DOHH2 (cell line): ENCODE results near the gene HRK.

Source experiments
- H3F3A ChIP-seq: fragments of 200-600 bp; sonication (generic), shearing (Covaris generic); 2 replicates; pipeline ENCODE4 v1.6.0; 2016; ENCODE audit warnings: antibody characterized with exemption, mild to moderate bottlenecking; ENCODE audit not compliant: control insufficient read depth, insufficient read depth
- H3K27ac ChIP-seq: fragments of 200-600 bp; sonication (generic); 2 replicates; pipeline ENCODE4 v1.5.1; 2014; ENCODE audit warnings: low read depth, mild to moderate bottlenecking, low read length, moderate library complexity
- H3K27me3 ChIP-seq: fragments of 200-600 bp; sonication (generic); 2 replicates; pipeline ENCODE4 v1.6.1; 2014; ENCODE audit warnings: mild to moderate bottlenecking, low read length, mixed read lengths; ENCODE audit not compliant: control insufficient read depth
- H3K36me3 ChIP-seq: fragments of 200-600 bp; sonication (generic); 2 replicates; pipeline ENCODE4 v1.6.1; 2014; ENCODE audit warnings: mild to moderate bottlenecking, low read length, moderate library complexity, mixed read lengths; ENCODE audit not compliant: control insufficient read depth
- H3K4me1 ChIP-seq: fragments of 200-600 bp; sonication (generic); 2 replicates; pipeline ENCODE4 v1.6.1; 2014; ENCODE audit warnings: mild to moderate bottlenecking, low read length, mixed read lengths; ENCODE audit not compliant: control insufficient read depth
- H3K4me2 ChIP-seq: fragments of 200-600 bp; sonication (generic); 2 replicates; pipeline ENCODE4 v1.6.0; 2014; ENCODE audit warnings: mild to moderate bottlenecking, low read length, moderate library complexity
- H3K4me3 ChIP-seq: fragments of 200-600 bp; sonication (generic); 2 replicates; pipeline ENCODE4 v1.5.1; 2014; ENCODE audit warnings: mild to moderate bottlenecking, low read length, mixed read lengths
- H3K79me2 ChIP-seq: fragments of 200-600 bp; sonication (generic); 2 replicates; pipeline ENCODE4 v1.6.1; 2014; ENCODE audit warnings: mild to moderate bottlenecking, low read length, mixed read lengths; ENCODE audit not compliant: control insufficient read depth
- H3K9me2 ChIP-seq: fragments of 200-600 bp; sonication (generic); replicated peaks from 2 replicates; pipeline ENCODE4 v1.6.1; 2014; ENCODE audit warnings: mild to moderate bottlenecking, low read length, mixed read lengths; ENCODE audit not compliant: control insufficient read depth
- H3K9me3 ChIP-seq: fragments of 200-600 bp; sonication (generic); 2 replicates; pipeline ENCODE4 v1.6.1; 2014; ENCODE audit warnings: antibody characterized with exemption, low read length, mixed read lengths; ENCODE audit not compliant: control insufficient read depth, insufficient read depth
- H4K20me1 ChIP-seq: fragments of 200-600 bp; sonication (generic); 2 replicates; pipeline ENCODE4 v1.6.0; 2014; ENCODE audit warnings: low read depth, mild to moderate bottlenecking, antibody characterized with exemption, low read length, moderate library complexity; ENCODE audit not compliant: control insufficient read depth, insufficient read depth
- CTCF ChIP-seq: fragments of 200-600 bp; sonication (generic); IDR thresholded peaks from one replicate; pipeline ENCODE4 v1.5.1; 2014; ENCODE audit warnings: antibody characterized with exemption, mild to moderate bottlenecking, low read depth, low read length; ENCODE audit not compliant: poor library complexity, severe bottlenecking
- EZH2phosphoT487 ChIP-seq: fragments of 200-600 bp; sonication (generic); IDR thresholded peaks from 2 replicates; pipeline ENCODE4 v1.6.1; 2017; ENCODE audit warnings: borderline replicate concordance, mild to moderate bottlenecking, antibody characterized with exemption, low read length, moderate library complexity, mixed read lengths

HRK gene

GRCh38 chr12:116838365-116838764 lies 42.9 kb downstream of the HRK start:
- Histone ChIP-seq H3K36me3 (peaks cover 34% of the 10 kb centered on the region), H3K4me3 (peak overlapping the region; percentile 28), H3K4me1 (peaks cover 27% of the 10 kb centered on the region), H3K9me2 (no peaks in the 10 kb centered on the region), H3K4me2 (peak overlapping the region; percentile 32), H3K9me3 (no peaks in the 10 kb centered on the region), H3K27me3 (no peaks in the 10 kb centered on the region), H4K20me1 (no peaks in the 10 kb centered on the region), H3K79me2 (no peaks in the 10 kb centered on the region), H3K27ac (peak overlapping the region; percentile 18), H3F3A (peaks cover 3% of the 10 kb centered on the region; the same call in 1 of the 2 replicates)
- no peak for TF ChIP-seq EZH2phosphoT487

- Histone ChIP-seq H3K4me1 (peaks cover 33% of the 10 kb centered on the region), H3K36me3 (peaks cover 35% of the 10 kb centered on the region), H3F3A (peaks cover 3% of the 10 kb centered on the region; the same call in 1 of the 2 replicates), H4K20me1 (no peaks in the 10 kb centered on the region), H3K79me2 (no peaks in the 10 kb centered on the region), H3K9me3 (no peaks in the 10 kb centered on the region), H3K9me2 (no peaks in the 10 kb centered on the region), H3K4me2 (no peak overlapping the region), H3K4me3 (no peak overlapping the region), H3K27ac (no peak overlapping the region), H3K27me3 (no peaks in the 10 kb centered on the region)
- TF ChIP-seq CTCF (no peak), EZH2phosphoT487 (no peak)
These were observed 44.1 kb downstream of the HRK start for GRCh38 chr12:116837097-116837496.

GRCh38 chr12:116835484-116835883 lies 45.8 kb downstream of the HRK start:
- no peaks in the 10 kb centered on the region for H3K27me3 ChIP-seq
- no peak for TF ChIP-seq EZH2phosphoT487
- no peak for TF ChIP-seq CTCF

GRCh38 chr12:116833474-116833873 lies 47.8 kb downstream of the HRK start:
- no peaks in the 10 kb centered on the region for H3K27me3 ChIP-seq
- TF ChIP-seq EZH2phosphoT487 (no peak), CTCF (no peak)
- H3K27ac ChIP-seq, result no peak overlapping the region

More at GRCh38 chr12:116835484-116835883, 45.8 kb downstream of the HRK start:
- Histone ChIP-seq H3K9me3 (no peaks in the 10 kb centered on the region), H3K4me2 (no peak overlapping the region), H3K9me2 (no peaks in the 10 kb centered on the region), H3F3A (peaks cover 3% of the 10 kb centered on the region; the same call in 1 of the 2 replicates), H3K4me3 (no peak overlapping the region), H4K20me1 (no peaks in the 10 kb centered on the region), H3K36me3 (peaks cover 35% of the 10 kb centered on the region), H3K27ac (no peak overlapping the region), H3K79me2 (no peaks in the 10 kb centered on the region), H3K4me1 (peaks cover 33% of the 10 kb centered on the region)

More at GRCh38 chr12:116833474-116833873, 47.8 kb downstream of the HRK start:
- H3K4me1 ChIP-seq, result peaks cover 25% of the 10 kb centered on the region
- no peaks in the 10 kb centered on the region for H3K9me2 ChIP-seq
- no peaks in the 10 kb centered on the region for H3K79me2 ChIP-seq
- H4K20me1 ChIP-seq, result no peaks in the 10 kb centered on the region
- H3K4me3 ChIP-seq, result no peak overlapping the region
- peaks cover 28% of the 10 kb centered on the region for H3K36me3 ChIP-seq
- peaks cover 3% of the 10 kb centered on the region; the same call in 1 of the 2 replicates for H3F3A ChIP-seq
- H3K4me2 ChIP-seq, result no peak overlapping the region
- no peaks in the 10 kb centered on the region for H3K9me3 ChIP-seq
